Heart left ventricle (tissue), 16 donors: ENCODE data around the gene ZP1. TPM values are rescaled to one million over a fixed set of nuclear protein-coding genes. Genes with fewer than 3 reads are reported as not detected.

ENCODE experiments used
- ATAC-seq, 4 donors: fragments of 200-7000 bp; cut with Tn5 transposase; one replicate each; pipeline ENCODE4 v1.9.1; 2020 to 2022; ENCODE audit warnings: moderate library complexity in 4 of 4, mild to moderate bottlenecking in 3 of 4, moderate number of reproducible peaks in 1 of 4
- DNase-seq, 5 donors: peaks; one replicate each; pipeline ENCODE4 v3.0.0-alpha.2; 2020
- H3K27ac ChIP-seq, 12 donors: fragments of 200-600 bp; sonication (generic) in 4 of 12; one replicate each; pipeline versions ENCODE4 v1.5.0 to v1.8.0; 2016 to 2022; ENCODE audit warnings: mild to moderate bottlenecking in 2 of 12
- H3K27me3 ChIP-seq, 9 donors: fragments of 200-600 bp; sonication (generic) in 2 of 9; one replicate each; pipeline versions ENCODE4 v1.5.1 to v1.8.0; 2016 to 2022; ENCODE audit warnings: mild to moderate bottlenecking in 3 of 9
- H3K36me3 ChIP-seq, 9 donors: fragments of 200-600 bp; sonication (generic) in 2 of 9; one replicate each; pipeline versions ENCODE4 v1.5.0 to v1.8.0; 2018 to 2022; ENCODE audit warnings: mild to moderate bottlenecking in 2 of 9
- H3K4me1 ChIP-seq, 12 donors: fragments of 200-600 bp; sonication (generic) in 4 of 12; one replicate each; pipeline versions ENCODE4 v1.5.0 to v1.8.0; 2016 to 2022; ENCODE audit warnings: mild to moderate bottlenecking in 3 of 12
- H3K4me3 ChIP-seq, 12 donors: fragments of 200-600 bp; sonication (generic) in 4 of 12; one replicate each; pipeline versions ENCODE4 v1.5.0 to v1.8.0; 2017 to 2022; ENCODE audit warnings: mild to moderate bottlenecking in 9 of 12, moderate library complexity in 4 of 12
- H3K9me3 ChIP-seq, 12 donors: fragments of 200-600 bp; sonication (generic) in 4 of 12; one replicate each; pipeline versions ENCODE4 v1.5.0 to v1.8.0; 2016 to 2022; ENCODE audit warnings: mild to moderate bottlenecking in 1 of 12
- CTCF ChIP-seq, 12 donors: fragments of 200-600 bp; sonication (generic) in 4 of 12; IDR thresholded peaks; one replicate each; pipeline versions ENCODE4 v1.5.0 to v1.8.0; 2018 to 2022; ENCODE audit warnings: antibody characterized with exemption in 12 of 12, mild to moderate bottlenecking in 5 of 12
- POLR2A ChIP-seq, 2 donors: fragments of 450-650 bp; IDR thresholded peaks; one replicate each; pipeline ENCODE4 v1.6.1; 2017; ENCODE audit warnings: antibody characterized with exemption in 2 of 2, mild to moderate bottlenecking in 2 of 2, moderate library complexity in 2 of 2
- WGBS, 4 donors: extraction: QIAGEN DNeasy Blood & Tissue Kit in 2 of 4; methylation state at CpG; one replicate each; pipeline versions ENCODE4 v1.1.5 to v1.1.7; 2013 to 2018; 5-methylcytosine and 5-hydroxymethylcytosine counted together
- intact Hi-C, 10 donors: fragments of 100-400 bp; cut with DNase I; formaldehyde crosslinking; loops; one replicate each; pipeline versions ENCODE4 v1.11.1 to v1.14.2; 2022
- polyA plus RNA-seq, 2 donors: library from polyadenylated mRNA; stranded (reverse); fragments of 200-250 nt; gene quantifications; one replicate each; pipeline ENCODE4 v1.2.3, GENCODE V29; 2013
- total RNA-seq, 9 donors: library from RNA; depleted of rRNA in 2 of 9; stranded (reverse); fragments of >200 nt in 2 of 9; fragmentation: NEBNext Ultra II Directional in 3 of 9; extraction: Animal tissue kit (Norgen Biotek cat#: 25700) in 3 of 9; gene quantifications; one replicate each; pipeline versions ENCODE4 v1.1.0 to v1.2.4, GENCODE V29; 2016 to 2023
- donor health status: ischemic (EF 13 %, LVEDD 7.1; RV severe dilation, severe dysfunction).
- donor health status: healthy with polysubstance abuse.
- donor health status: DM: no; HTN: yes; CAD: no.
- donor health status: DM: no; HTN: no; CAD: no.
- donor health status: ischemic (EF 25% LVEDD 6.9; RV normal size, moderate dysfunction).
- donor health status: ischemic (EF 25% LVEDD 5.7; RV mildly dilated, moderate dysfunction).
- donor health status: healthy.
- donor health status: DM: yes; HTN: yes; CAD: no.
- donor health status: ischemic (EF 35%, LVEDD 5.7; RV mildly dilated, moderate dysfunction).
- donor health status: nonischemic (EF 11% LVEDD 7.7; RV severe dilation, severe dysfunction).
- donor health status: DM: yes; HTN: yes; CAD: no.
- donor health status: PGD.
- donor health status: ischemic (EF 29% LVEDD 5.4; RV normal size, mild dysfunction).
- donor health status: nonischemic (EF 23%, LVEDD 6.1; RV moderate dilation, normal function).

Gene ZP1
- total and polyA plus RNA-seq, 11 donors = 0.15 to 0.95 (median 0.32) TPM; not detected in 7

GRCh38 chr11:60874421-60875365 lies 7.4 kb downstream of the ZP1 start:
- 88 to 91% (median 89%) methylated on average over 7 to 13 of the region's 13 CpGs for WGBS, 4 donors
- Histone ChIP-seq H3K9me3 (no peaks in the 10 kb centered on the region), H3K4me3 (no peak overlapping the region), H3K4me1 (peaks cover 5 to 64% (median 32%) of the 10 kb centered on the region in 12 donors), H3K27ac (peak overlapping the region in 1 of 12 donors; percentile 14), H3K36me3 (peaks cover 0 to 13% (median 0%) of the 10 kb centered on the region in 9 donors), H3K27me3 (no peaks in the 10 kb centered on the region)
- no peak for ATAC-seq
- TF ChIP-seq CTCF (IDR thresholded peaks at IDR 0.05) (no peak), POLR2A (IDR thresholded peaks at IDR 0.05) (no peak)
- intact Hi-C loops = loop anchor here in 3 of 10 donors (5.0 kb wide), 2 partner anchors 32 to 37 kb away; partner anchors contain the start of gene CCDC86 (in 2 of the 3)
- peak in 1 of 5 donors; percentile 17 for DNase-seq

- no peak for ATAC-seq
- DNase-seq = peak in 1 of 5 donors; percentile 7
- intact Hi-C loops = loop anchor here in 3 of 10 donors (5.0 kb wide), 2 partner anchors 33 to 38 kb away; partner anchors contain the start of gene CCDC86 (in 2 of the 3)
- H3K9me3 ChIP-seq = no peaks in the 10 kb centered on the region
- H3K36me3 ChIP-seq = peaks cover 0 to 19% (median 8%) of the 10 kb centered on the region in 9 donors
- H3K4me1 ChIP-seq = peaks cover 5 to 61% (median 28%) of the 10 kb centered on the region in 12 donors
- H3K27me3 ChIP-seq = no peaks in the 10 kb centered on the region
- no peak overlapping the region for H3K4me3 ChIP-seq
- WGBS, 4 donors = 69 to 83% (median 80%) methylated on average over 5 to 7 of the region's 7 CpGs
- TF ChIP-seq POLR2A (IDR thresholded peaks at IDR 0.05) (no peak), CTCF (IDR thresholded peaks at IDR 0.05) (no peak)
- H3K27ac ChIP-seq = no peak overlapping the region
These were observed 8.2 kb downstream of the ZP1 start for GRCh38 chr11:60875366-60876167.

GRCh38 chr11:60876168-60876485 lies 8.8 kb downstream of the ZP1 start:
- Histone ChIP-seq H3K4me3 (no peak overlapping the region), H3K4me1 (peaks cover 5 to 55% (median 22%) of the 10 kb centered on the region in 12 donors), H3K27me3 (no peaks in the 10 kb centered on the region), H3K36me3 (peaks cover 0 to 23% (median 10%) of the 10 kb centered on the region in 9 donors), H3K9me3 (no peaks in the 10 kb centered on the region), H3K27ac (peak overlapping the region in 1 of 12 donors; percentile 14)
- intact Hi-C loops = loop anchor here in 3 of 10 donors (5.0 kb wide), 2 partner anchors 34 to 39 kb away; partner anchors contain the start of gene CCDC86 (in 2 of the 3)
- ATAC-seq (no peak), DNase-seq (peak in 1 of 5 donors; percentile 12)
- TF ChIP-seq CTCF (IDR thresholded peaks at IDR 0.05) (no peak), POLR2A (IDR thresholded peaks at IDR 0.05) (no peak)
- 90 to 100% (median 98%) methylated on average over 2 of the region's 2 CpGs; no CpG with 5 or more reads in 1 of the 4 donors for WGBS, 4 donors
